A549 (cell line): ENCODE measurements around the gene KIF26A. TPM values are rescaled to one million over a fixed set of nuclear protein-coding genes. Genes with fewer than 3 reads are reported as not detected.

ENCODE experiments used
- ATAC-seq, 2 experiments: fragments of 200-7000 bp in 1 of 2; fragments of >200 bp in 1 of 2; cut with Nextera tagmentation in 1 of 2; cut with Tn5 transposase in 1 of 2; 3 replicates each; pipeline versions ENCODE4 v1.8.0 to v1.9.1; 2018 to 2020; ENCODE audit warnings: mild to moderate bottlenecking in 1 of 2, moderate library complexity in 1 of 2
- CTCF ChIA-PET: fragments of 300-600 bp; sonication (Branson Sonifier 250); formaldehyde crosslinking; extraction: SDS; loops from one replicate; lab custom pipeline; 2021; ENCODE audit warnings: antibody characterized with exemption, inconsistent platforms; lab: Yijun Ruan, JAX
- POLR2A ChIA-PET: fragments of 350-600 bp; formaldehyde crosslinking; extraction: SDS; loops from one replicate; lab custom pipeline; 2021; ENCODE audit warnings: antibody characterized with exemption, inconsistent platforms; lab: Yijun Ruan, JAX
- DNase-seq, 2 experiments: peaks; one replicate each; pipeline versions ENCODE4 v3.0.0 to v3.0.0-alpha.2; 2011 to 2016; ENCODE audit warnings: low read depth in 1 of 2, low spot score in 1 of 2
- FAIRE-seq: peaks from 2 replicates; lab custom pipeline; 2011; peaks lifted over from hg19 to GRCh38; lab: Jason Lieb, UNC
- H3K27ac ChIP-seq, 2 experiments: fragments of >200 bp; sonication (Bioruptor Twin); formaldehyde crosslinking; 3 replicates each; pipeline ENCODE4 v1.5.1; 2016 to 2017
- H3K4me1 ChIP-seq: fragments of >200 bp; sonication (Bioruptor Twin); formaldehyde crosslinking; 3 replicates; pipeline ENCODE4 v1.6.1; 2016
- H3K4me2 ChIP-seq: fragments of >200 bp; sonication (Bioruptor Twin); formaldehyde crosslinking; 3 replicates; pipeline ENCODE4 v1.6.1; 2016
- H3K4me3 ChIP-seq: fragments of >200 bp; sonication (Bioruptor Twin); formaldehyde crosslinking; 3 replicates; pipeline ENCODE4 v1.5.1; 2016
- H3K9me3 ChIP-seq: fragments of >200 bp; sonication (Bioruptor Twin); formaldehyde crosslinking; 3 replicates; pipeline ENCODE4 v1.6.1; 2016
- CHD2 ChIP-seq: fragments of 150-350 bp; IDR thresholded peaks from 2 replicates; pipeline ENCODE4 v1.6.1; 2014; ENCODE audit warnings: low read length; ENCODE audit not compliant: partially characterized antibody
- EP300 ChIP-seq, 2 experiments: fragments of >200 bp; sonication (Bioruptor Twin); formaldehyde crosslinking; IDR thresholded peaks; 2 replicates in 1 of 2; 3 replicates in 1 of 2; pipeline ENCODE4 v1.6.1; 2016 to 2017
- FOSB ChIP-seq: fragments of 250-450 bp; sonication (Bioruptor Pico); IDR thresholded peaks from 2 replicates; pipeline ENCODE4 v1.5.0; 2020; ENCODE audit warnings: mild to moderate bottlenecking, moderate library complexity
- GATA3 ChIP-seq: IDR thresholded peaks from 2 replicates; pipeline ENCODE4 v1.6.1; 2012; ENCODE audit warnings: borderline replicate concordance
- JUNB ChIP-seq: fragments of >200 bp; sonication (Bioruptor Twin); formaldehyde crosslinking; IDR thresholded peaks from 2 replicates; pipeline ENCODE4 v1.6.1; 2016
- KDM1A ChIP-seq: fragments of 200-600 bp; sonication (generic); IDR thresholded peaks from 2 replicates; pipeline ENCODE4 v1.6.1; 2016; ENCODE audit warnings: low read depth, mild to moderate bottlenecking
- MAFK ChIP-seq: fragments of 450-650 bp; IDR thresholded peaks from 2 replicates; pipeline ENCODE4 v1.6.1; 2014; ENCODE audit not compliant: partially characterized antibody
- NR3C1 ChIP-seq: fragments of >200 bp; sonication (Bioruptor Twin); formaldehyde crosslinking; IDR thresholded peaks from 3 replicates; pipeline ENCODE4 v1.6.1; 2017
- POLR2A ChIP-seq: IDR thresholded peaks from 2 replicates; pipeline ENCODE4 v1.6.1; 2012; ENCODE audit warnings: mild to moderate bottlenecking, low read length
- RFX5 ChIP-seq: fragments of 450-650 bp; IDR thresholded peaks from 2 replicates; pipeline ENCODE4 v1.7.1; 2014; ENCODE audit warnings: antibody characterized with exemption, mild to moderate bottlenecking, moderate library complexity
- SREBF2 ChIP-seq: fragments of 450-650 bp; IDR thresholded peaks from 2 replicates; pipeline ENCODE4 v1.6.1; 2014; ENCODE audit warnings: mild to moderate bottlenecking, moderate library complexity
- TP53 ChIP-seq: fragments of 250-450 bp; sonication (Bioruptor Pico); IDR thresholded peaks from 2 replicates; pipeline ENCODE4 v1.5.0; 2021; ENCODE audit warnings: mild to moderate bottlenecking, moderate library complexity
- WGBS: methylation state at CpG from one replicate; pipeline ENCODE4 v1.1.6; 2017; ENCODE audit errors: missing lambda C conversion rate; 5-methylcytosine and 5-hydroxymethylcytosine counted together
- polyA plus RNA-seq, 4 experiments: library from polyadenylated mRNA; depleted of rRNA in 3 of 4; stranded (reverse); fragments of >200 nt; fragmentation: RNase III in 1 of 4; extraction: RNeasy Plus Mini Kit Qiagen cat#74134 plus additional on column Dnase treatment in 1 of 4; gene quantifications; 2 replicates in 3 of 4; 3 replicates in 1 of 4; pipeline ENCODE4 v1.2.3, GENCODE V29; 2011 to 2017
- TF ChIP-seq, protein P1 (sequence below): fragments of >200 bp; sonication (Bioruptor Twin); formaldehyde crosslinking; IDR thresholded peaks from 3 replicates; pipeline ENCODE4 v1.5.1; 2016
- TF ChIP-seq, protein P2 (sequence below): fragments of 450-650 bp; IDR thresholded peaks from 2 replicates; pipeline ENCODE4 v1.6.1; 2014; ENCODE audit warnings: antibody characterized with exemption
- TF ChIP-seq, protein P3 (sequence below): IDR thresholded peaks from 2 replicates; pipeline ENCODE4 v1.6.1; 2012; ENCODE audit warnings: low read depth, borderline replicate concordance
- TF ChIP-seq, protein P4 (sequence below): fragments of >200 bp; sonication (Bioruptor Twin); formaldehyde crosslinking; IDR thresholded peaks from 2 replicates; pipeline ENCODE4 v1.6.1; 2016

KIF26A gene
- polyA plus RNA-seq, 2 of the 4 experiments (the other 2 are of a cell fraction) = 0.28 to 2.3 TPM

DNA sequence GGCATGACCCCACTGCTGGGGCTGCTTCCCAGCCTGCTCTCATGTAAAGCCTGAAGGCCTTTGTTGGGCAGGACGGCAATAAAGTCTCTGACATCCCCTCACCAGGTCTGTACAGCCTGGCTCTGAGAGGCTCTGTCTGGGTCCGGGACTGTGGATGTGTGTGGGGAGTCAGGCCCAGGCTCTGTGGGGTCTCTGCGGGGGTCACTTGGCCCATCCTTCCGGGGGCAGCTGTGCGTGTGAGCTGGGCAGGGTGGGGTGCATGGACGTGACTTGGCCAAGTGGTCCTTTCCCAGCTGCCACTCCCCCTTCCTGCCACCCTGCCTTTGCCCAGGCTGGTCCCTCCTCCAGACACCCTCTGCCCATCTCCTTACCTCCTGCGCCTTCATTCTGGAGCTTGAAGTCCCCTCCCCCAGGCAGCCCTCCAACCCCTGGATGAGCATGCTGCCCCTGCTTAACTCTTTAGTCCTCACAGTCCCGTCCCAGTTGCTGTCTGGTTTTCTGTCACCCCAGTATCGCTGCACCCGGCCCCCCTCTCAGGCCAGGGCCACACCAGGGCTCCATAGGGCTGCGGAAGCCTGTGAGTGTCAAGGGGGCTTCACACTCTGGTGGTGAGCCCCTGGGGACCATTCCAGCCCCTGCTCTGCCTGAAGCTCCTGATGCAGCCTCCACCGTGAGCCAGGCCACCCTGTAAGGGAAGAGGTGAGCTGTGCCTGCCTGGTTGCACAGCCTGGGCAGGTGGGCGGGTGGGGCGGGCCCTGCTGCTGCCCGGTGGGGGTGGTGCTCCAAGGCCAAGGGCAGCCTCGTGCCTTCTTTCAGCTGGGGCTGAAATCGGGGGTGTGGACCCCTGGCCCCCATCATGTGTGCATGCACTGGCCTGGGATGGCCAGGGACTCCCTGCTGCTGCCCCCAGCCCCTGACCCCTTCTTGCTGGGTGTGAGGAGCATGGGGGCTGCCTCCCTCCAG lies 25.5 kb upstream of the KIF26A start (continued):
- TF ChIP-seq, protein P1, sequence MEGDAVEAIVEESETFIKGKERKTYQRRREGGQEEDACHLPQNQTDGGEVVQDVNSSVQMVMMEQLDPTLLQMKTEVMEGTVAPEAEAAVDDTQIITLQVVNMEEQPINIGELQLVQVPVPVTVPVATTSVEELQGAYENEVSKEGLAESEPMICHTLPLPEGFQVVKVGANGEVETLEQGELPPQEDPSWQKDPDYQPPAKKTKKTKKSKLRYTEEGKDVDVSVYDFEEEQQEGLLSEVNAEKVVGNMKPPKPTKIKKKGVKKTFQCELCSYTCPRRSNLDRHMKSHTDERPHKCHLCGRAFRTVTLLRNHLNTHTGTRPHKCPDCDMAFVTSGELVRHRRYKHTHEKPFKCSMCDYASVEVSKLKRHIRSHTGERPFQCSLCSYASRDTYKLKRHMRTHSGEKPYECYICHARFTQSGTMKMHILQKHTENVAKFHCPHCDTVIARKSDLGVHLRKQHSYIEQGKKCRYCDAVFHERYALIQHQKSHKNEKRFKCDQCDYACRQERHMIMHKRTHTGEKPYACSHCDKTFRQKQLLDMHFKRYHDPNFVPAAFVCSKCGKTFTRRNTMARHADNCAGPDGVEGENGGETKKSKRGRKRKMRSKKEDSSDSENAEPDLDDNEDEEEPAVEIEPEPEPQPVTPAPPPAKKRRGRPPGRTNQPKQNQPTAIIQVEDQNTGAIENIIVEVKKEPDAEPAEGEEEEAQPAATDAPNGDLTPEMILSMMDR = no peak
- TF ChIP-seq MAFK (no peak), CHD2 (no peak)

DNA sequence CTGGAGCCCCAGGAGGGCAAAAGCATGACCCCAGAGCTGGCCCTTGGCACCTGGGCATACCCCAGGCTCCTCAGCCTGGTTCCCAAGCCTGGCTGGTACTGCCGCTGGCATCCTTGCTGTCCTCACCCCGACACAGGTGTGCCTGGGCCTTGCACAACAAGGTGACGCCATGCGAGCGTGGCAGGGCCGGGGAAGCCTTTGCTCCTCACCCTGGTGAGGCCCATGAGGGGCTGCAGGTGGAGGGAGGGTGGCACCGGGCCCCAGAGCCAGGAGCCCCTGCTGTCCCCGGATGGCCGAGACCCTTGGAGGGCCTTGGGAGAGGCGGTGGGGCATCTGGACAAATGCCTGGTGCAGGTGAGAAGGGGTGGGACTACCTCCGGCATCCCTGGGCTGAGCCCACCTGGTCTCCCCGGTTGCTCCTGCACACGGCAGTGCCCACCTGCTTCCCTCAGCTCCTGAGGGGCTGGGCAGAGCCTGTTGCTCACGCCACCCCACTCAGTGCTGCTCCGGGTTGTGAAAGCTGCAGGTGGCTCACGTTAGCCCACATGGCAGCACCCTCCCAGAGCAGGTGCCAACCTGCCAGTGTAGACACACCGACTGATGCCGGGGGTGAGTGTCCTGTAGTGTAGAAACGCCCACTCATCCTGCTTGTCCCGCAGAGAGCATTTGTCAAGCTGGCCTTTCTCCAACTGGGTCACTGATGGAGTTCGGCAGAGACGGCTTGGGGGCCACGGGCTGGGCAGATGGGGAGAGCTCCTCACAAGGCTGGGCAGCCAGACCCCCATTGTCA lies 24.6 kb upstream of the KIF26A start:
- H3K4me2 ChIP-seq = no peak overlapping the region
- ChIA-PET CTCF (interaction anchor here (0.9 to 4.6 kb wide), 4 partner anchors 19 to 526 kb away, joined by 6 to 19 read pairs (median 8); no protein-coding TSS in a partner anchor), POLR2A (no interaction called here)
- no peak for DNase-seq
- no peak overlapping the region for H3K4me3 ChIP-seq
- H3K27ac ChIP-seq = no peak overlapping the region
- TF ChIP-seq, protein P2, sequence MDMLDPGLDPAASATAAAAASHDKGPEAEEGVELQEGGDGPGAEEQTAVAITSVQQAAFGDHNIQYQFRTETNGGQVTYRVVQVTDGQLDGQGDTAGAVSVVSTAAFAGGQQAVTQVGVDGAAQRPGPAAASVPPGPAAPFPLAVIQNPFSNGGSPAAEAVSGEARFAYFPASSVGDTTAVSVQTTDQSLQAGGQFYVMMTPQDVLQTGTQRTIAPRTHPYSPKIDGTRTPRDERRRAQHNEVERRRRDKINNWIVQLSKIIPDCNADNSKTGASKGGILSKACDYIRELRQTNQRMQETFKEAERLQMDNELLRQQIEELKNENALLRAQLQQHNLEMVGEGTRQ = no peak
- TF ChIP-seq, protein P3, sequence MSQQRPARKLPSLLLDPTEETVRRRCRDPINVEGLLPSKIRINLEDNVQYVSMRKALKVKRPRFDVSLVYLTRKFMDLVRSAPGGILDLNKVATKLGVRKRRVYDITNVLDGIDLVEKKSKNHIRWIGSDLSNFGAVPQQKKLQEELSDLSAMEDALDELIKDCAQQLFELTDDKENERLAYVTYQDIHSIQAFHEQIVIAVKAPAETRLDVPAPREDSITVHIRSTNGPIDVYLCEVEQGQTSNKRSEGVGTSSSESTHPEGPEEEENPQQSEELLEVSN = no peak
- TF ChIP-seq POLR2A (no peak), FOSB (CRISPR knock-in tag) (no peak), JUNB (no peak), NR3C1 (no peak), EP300 (IDR thresholded peaks at IDR 0.05) (no peak), SREBF2 (no peak), RFX5 (no peak), TP53 (CRISPR knock-in tag) (no peak)
- TF ChIP-seq, protein P1 = no peak
- TF ChIP-seq, protein P4, sequence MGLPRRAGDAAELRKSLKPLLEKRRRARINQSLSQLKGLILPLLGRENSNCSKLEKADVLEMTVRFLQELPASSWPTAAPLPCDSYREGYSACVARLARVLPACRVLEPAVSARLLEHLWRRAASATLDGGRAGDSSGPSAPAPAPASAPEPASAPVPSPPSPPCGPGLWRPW = no peak
- no peak for FAIRE-seq
- H3K4me1 ChIP-seq = peaks cover 5% of the 10 kb centered on the region; the same call in 2 of the 3 replicates
- no peaks in the 10 kb centered on the region for H3K9me3 ChIP-seq
- 42% methylated on average over 10 of the region's 23 CpGs for WGBS
- no peak for ATAC-seq

DNA sequence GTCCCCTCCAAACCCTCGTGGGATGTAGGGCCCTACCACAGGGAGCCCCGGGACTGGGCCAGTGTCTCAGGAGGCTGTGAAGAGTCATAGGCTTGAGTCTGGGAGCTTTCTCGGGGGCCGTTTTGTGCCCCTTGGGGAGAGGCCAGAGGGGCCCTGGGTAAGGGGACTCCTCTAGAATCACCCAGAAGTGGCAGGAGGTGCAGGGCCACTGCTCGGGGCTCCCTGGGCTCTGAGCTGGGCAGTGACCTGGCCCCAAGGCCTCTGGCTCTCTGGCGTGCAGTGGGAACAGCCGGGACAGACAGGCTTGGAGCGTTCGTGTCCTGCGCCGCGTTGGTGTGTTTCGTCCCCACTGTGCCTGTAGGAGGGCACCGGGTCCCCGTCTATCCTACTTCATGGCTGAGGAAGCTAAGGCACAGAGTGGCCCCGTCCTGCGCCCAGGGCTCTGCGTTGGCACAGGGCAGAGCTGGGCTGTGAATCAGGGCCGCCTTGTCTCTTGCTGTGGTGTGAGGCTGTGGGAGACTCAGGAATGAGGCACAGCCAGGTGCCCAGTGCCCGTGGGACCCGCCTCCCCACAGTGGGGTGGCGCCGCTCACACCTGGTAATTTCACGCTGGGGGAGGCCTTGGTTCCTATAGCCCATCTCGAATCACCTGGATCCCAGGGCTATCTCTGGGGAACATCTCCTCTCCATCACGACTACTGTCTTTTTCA lies 23.8 kb upstream of the KIF26A start:
- no peak for DNase-seq
- peaks cover 5% of the 10 kb centered on the region; the same call in 2 of the 3 replicates for H3K4me1 ChIP-seq
- ChIA-PET POLR2A (no interaction called here), CTCF (interaction anchor here (0.9 to 4.6 kb wide), 6 partner anchors 16 to 525 kb away, joined by 3 to 19 read pairs (median 6); no protein-coding TSS in a partner anchor)
- H3K27ac ChIP-seq = no peak overlapping the region
- no peak for TF ChIP-seq KDM1A
- no peak for TF ChIP-seq GATA3
- TF ChIP-seq POLR2A = no peak
- no peak for TF ChIP-seq RFX5
- 36% methylated on average over 10 of the region's 26 CpGs for WGBS
- no peak overlapping the region for H3K4me2 ChIP-seq
- FAIRE-seq = no peak
- H3K4me3 ChIP-seq = no peak overlapping the region
- no peaks in the 10 kb centered on the region for H3K9me3 ChIP-seq
- peak in 1 of 2 experiments; percentile 20; a peak in 3 of 6 replicates for ATAC-seq
